IMR-90 (cell line): ENCODE measurements around the gene MMEL1. TPM values are rescaled to one million over a fixed set of nuclear protein-coding genes. Genes with fewer than 3 reads are reported as not detected.
"Not testable (repeated sequence)": the region's sequence is repeated elsewhere in the genome, so short reads cannot be mapped to it uniquely, and the experiment has no call there.

ENCODE experiments used
- ATAC-seq: fragments of 200-7000 bp; cut with Tn5 transposase; 2 replicates; pipeline ENCODE4 v1.9.1; 2020; ENCODE audit warnings: low read depth, mild to moderate bottlenecking, moderate library complexity
- BruUV-seq: library from RNA; stranded (reverse); fragments of 400-500 nt; replicated peaks from 2 replicates; lab custom pipeline; 2021; lab: Mats Ljungman, UMichigan
- CTCF ChIA-PET: fragments of 300-600 bp; formaldehyde crosslinking; extraction: SDS; loops from one replicate; lab custom pipeline; 2021; ENCODE audit warnings: antibody characterized with exemption; lab: Yijun Ruan, JAX
- POLR2A ChIA-PET: fragments of 300-600 bp; sonication (Branson Sonifier 250); formaldehyde crosslinking; loops from one replicate; lab custom pipeline; 2022; ENCODE audit warnings: antibody characterized with exemption; ENCODE audit not compliant: unreplicated experiment; lab: Charles Lee
- DNase-seq: peaks from one replicate; pipeline ENCODE4 v3.0.0; 2013
- H2AFZ ChIP-seq: replicated peaks from 2 replicates; pipeline ENCODE3; 2013; ENCODE audit warnings: low read length, mild to moderate bottlenecking; ENCODE audit not compliant: poor library complexity
- H2AK5ac ChIP-seq: 2 replicates; pipeline ENCODE4 v1.6.1; 2013; ENCODE audit warnings: low read depth, low read length, inconsistent platforms
- H2AK9ac ChIP-seq: replicated peaks from 2 replicates; pipeline ENCODE3; 2013; ENCODE audit warnings: mild to moderate bottlenecking, low read depth, low read length, moderate library complexity; ENCODE audit not compliant: poor library complexity
- H2BK120ac ChIP-seq: 2 replicates; pipeline ENCODE4 v1.6.1; 2013; ENCODE audit warnings: low read depth, low read length, inconsistent platforms
- H2BK15ac ChIP-seq: 3 replicates; pipeline ENCODE4 v1.6.1; 2013; ENCODE audit warnings: low read depth, low read length, inconsistent platforms
- H2BK20ac ChIP-seq: 2 replicates; pipeline ENCODE4 v1.6.1; 2013; ENCODE audit warnings: low read depth, mild to moderate bottlenecking, inconsistent platforms, low read length, moderate library complexity
- H2BK5ac ChIP-seq: 2 replicates; pipeline ENCODE4 v1.6.1; 2013; ENCODE audit warnings: mild to moderate bottlenecking, low read depth, low read length, inconsistent platforms; ENCODE audit not compliant: poor library complexity, severe bottlenecking
- H3K14ac ChIP-seq: replicated peaks from 2 replicates; pipeline ENCODE4 v1.6.1; 2013; ENCODE audit warnings: low read depth, low read length, inconsistent platforms
- H3K18ac ChIP-seq: 2 replicates; pipeline ENCODE4 v1.6.1; 2013; ENCODE audit warnings: low read depth, low read length, control low read depth
- H3K23ac ChIP-seq: 2 replicates; pipeline ENCODE4 v1.6.1; 2013; ENCODE audit warnings: low read depth, low read length, inconsistent platforms
- H3K27ac ChIP-seq: 2 replicates; pipeline ENCODE4 v1.5.1; 2013; ENCODE audit warnings: mild to moderate bottlenecking, control low read depth, low read length; ENCODE audit not compliant: insufficient read depth
- H3K27me3 ChIP-seq: 2 replicates; pipeline ENCODE4 v1.6.1; 2013; ENCODE audit warnings: low read length; ENCODE audit not compliant: control insufficient read depth, insufficient read depth
- H3K36me3 ChIP-seq: 2 replicates; pipeline ENCODE4 v1.6.1; 2013; ENCODE audit warnings: low read length, mixed read lengths; ENCODE audit not compliant: control insufficient read depth, insufficient read depth
- H3K4ac ChIP-seq: 2 replicates; pipeline ENCODE4 v1.6.1; 2013; ENCODE audit warnings: low read depth, low read length, inconsistent platforms
- H3K4me1 ChIP-seq: 2 replicates; pipeline ENCODE4 v1.6.1; 2013; ENCODE audit warnings: low read length, mixed read lengths; ENCODE audit not compliant: control insufficient read depth, insufficient read depth
- H3K4me2 ChIP-seq: 2 replicates; pipeline ENCODE4 v1.6.1; 2013; ENCODE audit warnings: low read depth, mild to moderate bottlenecking, control low read depth, low read length, moderate library complexity
- H3K4me3 ChIP-seq: 2 replicates; pipeline ENCODE4 v1.5.1; 2013; ENCODE audit warnings: low read depth, mild to moderate bottlenecking, control low read depth, low read length, moderate library complexity; ENCODE audit not compliant: insufficient read depth
- H3K56ac ChIP-seq: 2 replicates; pipeline ENCODE4 v1.6.1; 2013; ENCODE audit warnings: low read length, inconsistent platforms; ENCODE audit not compliant: insufficient read depth; ENCODE audit errors: extremely low read depth
- H3K79me1 ChIP-seq, 2 experiments: 2 replicates each; pipeline ENCODE4 v1.6.1; 2013; ENCODE audit warnings: low read length in 2 of 2, inconsistent platforms in 1 of 2, low read depth in 1 of 2
- H3K9ac ChIP-seq: 2 replicates; pipeline ENCODE4 v1.6.1; 2013; ENCODE audit warnings: low read depth, low read length, control low read depth
- H3K9me1 ChIP-seq: 2 replicates; pipeline ENCODE4 v1.6.1; 2013; ENCODE audit warnings: low read length, inconsistent platforms; ENCODE audit not compliant: insufficient read depth
- H3K9me3 ChIP-seq: 2 replicates; pipeline ENCODE4 v1.6.1; 2013; ENCODE audit warnings: low read length; ENCODE audit not compliant: control insufficient read depth, insufficient read depth
- H4K20me1 ChIP-seq: 2 replicates; pipeline ENCODE4 v1.6.1; 2013; ENCODE audit warnings: low read length, inconsistent platforms; ENCODE audit not compliant: insufficient read depth
- H4K5ac ChIP-seq: 2 replicates; pipeline ENCODE4 v1.6.1; 2013; ENCODE audit warnings: mild to moderate bottlenecking, low read depth, low read length, control low read depth
- H4K8ac ChIP-seq, 2 experiments: 2 replicates each; pipeline ENCODE4 v1.6.1; 2013; ENCODE audit warnings: low read depth in 2 of 2, low read length in 2 of 2, control low read depth in 1 of 2, inconsistent platforms in 1 of 2
- H4K91ac ChIP-seq: 2 replicates; pipeline ENCODE4 v1.6.1; 2013; ENCODE audit warnings: low read depth, low read length, inconsistent platforms; ENCODE audit not compliant: insufficient read depth
- WGBS, 2 experiments: methylation state at CpG; one replicate each; pipeline versions ENCODE4 v1.1.5 to v1.1.7; 2013; ENCODE audit warnings: missing lambda C conversion rate in 2 of 2; ENCODE audit not compliant: insufficient read length in 1 of 2; ENCODE audit errors: extremely low coverage in 2 of 2; 5-methylcytosine and 5-hydroxymethylcytosine counted together
- dilution Hi-C: fragments of 300-500 bp; cut with HindIII; formaldehyde crosslinking; loops from one replicate; pipeline ENCODE4 v1.14.3; 2018; ENCODE audit warnings: low sequenced_read_pairs; ENCODE audit not compliant: unreplicated experiment
- in situ Hi-C: fragments of 300-500 bp; cut with MboI; formaldehyde crosslinking; loops from 3 replicates; pipeline ENCODE4 v1.14.3; 2019; ENCODE audit warnings: low sequenced_read_pairs, inconsistent platforms, mixed read lengths
- intact Hi-C: fragments of 100-400 bp; cut with micrococcal nuclease; formaldehyde crosslinking; loops from 2 replicates; pipeline ENCODE4 v1.10.0; 2022
- polyA plus RNA-seq, 3 experiments: library from polyadenylated mRNA; depleted of rRNA; stranded (reverse); fragments of >200 nt; gene quantifications; 2 replicates each; pipeline ENCODE4 v1.2.3, GENCODE V29; 2012; ENCODE audit warnings: low replicate concordance in 1 of 3
- total RNA-seq: library from RNA; depleted of rRNA; stranded (reverse); fragments of >200 nt; gene quantifications from 2 replicates; pipeline ENCODE4 v1.2.3, GENCODE V29; 2012

Gene MMEL1
- total and polyA plus RNA-seq, 2 of the 4 experiments (the other 2 are of a cell fraction), result under 0.01 to 0.12 TPM

GRCh38 chr1:2553076-2553475 lies 79.7 kb downstream of the MMEL1 start:
- H3K36me3 ChIP-seq, H3K18ac ChIP-seq, intact Hi-C loops, H4K8ac ChIP-seq, DNase-seq, H3K79me1 ChIP-seq, H4K91ac ChIP-seq, H2AK5ac ChIP-seq, H3K4me1 ChIP-seq, H3K9me1 ChIP-seq, H2BK20ac ChIP-seq, ATAC-seq, in situ Hi-C loops, dilution Hi-C loops, H4K20me1 ChIP-seq, BruUV-seq, H3K14ac ChIP-seq, H3K23ac ChIP-seq, H3K4ac ChIP-seq, H2BK120ac ChIP-seq, H2AK9ac ChIP-seq, H3K27me3 ChIP-seq, H3K27ac ChIP-seq, CTCF ChIA-PET, H3K9me3 ChIP-seq, H3K4me2 ChIP-seq, H3K9ac ChIP-seq, H2BK15ac ChIP-seq, H2BK5ac ChIP-seq, POLR2A ChIA-PET, H3K56ac ChIP-seq, H4K5ac ChIP-seq, H2AFZ ChIP-seq, H3K4me3 ChIP-seq: not testable (repeated sequence)
- no CpG with 5 or more reads among the region's 9 CpGs for WGBS, 2 experiments
